GM18502 (cell line): ENCODE measurements around the gene HPS4.

Experiments used
- ATAC-seq: cut with Tn5 transposase; IDR thresholded peaks from one replicate; pipeline ENCODE4 v1.9.1; 2021; ENCODE audit warnings: mild to moderate bottlenecking; ENCODE audit not compliant: unreplicated experiment, poor library complexity

Gene HPS4

GRCh38 chr22:26471522-26471921 is 12.1 kb downstream of the HPS4 start:
- no peak for ATAC-seq

GRCh38 chr22:26470807-26471206 is 12.8 kb downstream of the HPS4 start:
- no peak for ATAC-seq

- no peak for ATAC-seq
Measured at GRCh38 chr22:26466196-26466595, 17.4 kb downstream of the HPS4 start.

GRCh38 chr22:26464312-26464711 is 19.3 kb downstream of the HPS4 start:
- ATAC-seq = no peak

GRCh38 chr22:26463688-26464087 is 19.9 kb downstream of the HPS4 start:
- ATAC-seq = no peak

- no peak for ATAC-seq
Measured at GRCh38 chr22:26463101-26463661, 20.4 kb downstream of the HPS4 start.

GRCh38 chr22:26462641-26463040 is 20.9 kb downstream of the HPS4 start:
- ATAC-seq = no peak

- ATAC-seq = no peak
Measured at GRCh38 chr22:26462051-26462450, 21.5 kb downstream of the HPS4 start.

- no peak for ATAC-seq
Measured at GRCh38 chr22:26461188-26461810, 22.3 kb downstream of the HPS4 start.

- no peak for ATAC-seq
Measured at GRCh38 chr22:26460202-26460601, 23.4 kb downstream of the HPS4 start.

- no peak for ATAC-seq
Measured at GRCh38 chr22:26457661-26458272, 25.8 kb downstream of the HPS4 start.

- ATAC-seq = no peak
Measured at GRCh38 chr22:26453812-26454500, 29.6 kb downstream of the HPS4 start.

GRCh38 chr22:26453216-26453615 is 30.4 kb downstream of the HPS4 start:
- ATAC-seq = no peak

GRCh38 chr22:26452236-26453016 is 31.2 kb downstream of the HPS4 start:
- no peak for ATAC-seq

- ATAC-seq = no peak
Measured at GRCh38 chr22:26450453-26451185, 33.0 kb downstream of the HPS4 start.

- ATAC-seq = no peak
Measured at GRCh38 chr22:26448941-26449340, 34.6 kb downstream of the HPS4 start.

GRCh38 chr22:26448334-26448733 is 35.2 kb downstream of the HPS4 start:
- ATAC-seq = no peak

- no peak for ATAC-seq
Measured at GRCh38 chr22:26447584-26448329, 35.8 kb downstream of the HPS4 start.

GRCh38 chr22:26446808-26447515 is 36.6 kb downstream of the HPS4 start:
- ATAC-seq = no peak
